MCF 10A (cell line): Measurements from ENCODE around the gene PPP4R1. TPM values are rescaled to one million over a fixed set of nuclear protein-coding genes. Genes with fewer than 3 reads are reported as not detected.

ENCODE experiments used
- BruUV-seq: library from RNA; stranded (reverse); fragments of 400-500 nt; replicated peaks from 2 replicates; lab custom pipeline; 2021; lab: Mats Ljungman, UMichigan
- CTCF ChIA-PET: fragments of 300-600 bp; sonication (Branson Sonifier 250); formaldehyde crosslinking; extraction: SDS; loops from one replicate; lab custom pipeline; 2021; ENCODE audit warnings: antibody characterized with exemption, inconsistent platforms; lab: Yijun Ruan, JAX
- POLR2A ChIA-PET: fragments of 300-600, 350-650 bp; sonication (Branson Sonifier 250); formaldehyde crosslinking; extraction: SDS; loops from one replicate; lab custom pipeline; 2020; ENCODE audit warnings: antibody characterized with exemption, inconsistent platforms; lab: Yijun Ruan, JAX
- DNase-seq: peaks from one replicate; pipeline ENCODE4 v3.0.0-alpha.2; 2018; ENCODE audit not compliant: unreplicated experiment
- H3K27ac Mint-ChIP-seq: one replicate; pipeline ENCODE4 v1.8.0; 2022; ENCODE audit warnings: mild to moderate bottlenecking, low read depth, mixed read lengths; ENCODE audit not compliant: unreplicated experiment
- H3K27me3 Mint-ChIP-seq: one replicate; pipeline ENCODE4 v1.8.0; 2022; ENCODE audit warnings: mixed read lengths; ENCODE audit not compliant: insufficient read depth, unreplicated experiment
- H3K36me3 Mint-ChIP-seq: one replicate; pipeline ENCODE4 v1.8.0; 2022; ENCODE audit warnings: mild to moderate bottlenecking, moderate library complexity, mixed read lengths; ENCODE audit not compliant: insufficient read depth, unreplicated experiment
- H3K4me1 Mint-ChIP-seq: one replicate; pipeline ENCODE4 v1.8.0; 2022; ENCODE audit warnings: mixed read lengths; ENCODE audit not compliant: insufficient read depth, unreplicated experiment
- H3K4me3 Mint-ChIP-seq: one replicate; pipeline ENCODE4 v1.8.0; 2022; ENCODE audit warnings: mild to moderate bottlenecking, moderate library complexity, mixed read lengths; ENCODE audit not compliant: unreplicated experiment
- H3K9me3 Mint-ChIP-seq: one replicate; pipeline ENCODE4 v1.8.0; 2022; ENCODE audit warnings: mixed read lengths; ENCODE audit not compliant: unreplicated experiment
- intact Hi-C: fragments of 100-400 bp; cut with micrococcal nuclease; formaldehyde crosslinking; loops from 2 replicates; pipeline ENCODE4 v1.14.1; 2022
- total RNA-seq: library from RNA; stranded (reverse); gene quantifications from 2 replicates; pipeline ENCODE4 v1.2.3, GENCODE V29; 2022
- TF ChIP-seq, protein P1 (sequence below): fragments of 200-600 bp; IDR thresholded peaks from one replicate; pipeline ENCODE4 v1.8.0; 2022; ENCODE audit warnings: antibody characterized with exemption, mild to moderate bottlenecking; ENCODE audit not compliant: unreplicated experiment

Gene PPP4R1
- total RNA-seq, 1 experiment from 2014 or later = 109 TPM

DNA sequence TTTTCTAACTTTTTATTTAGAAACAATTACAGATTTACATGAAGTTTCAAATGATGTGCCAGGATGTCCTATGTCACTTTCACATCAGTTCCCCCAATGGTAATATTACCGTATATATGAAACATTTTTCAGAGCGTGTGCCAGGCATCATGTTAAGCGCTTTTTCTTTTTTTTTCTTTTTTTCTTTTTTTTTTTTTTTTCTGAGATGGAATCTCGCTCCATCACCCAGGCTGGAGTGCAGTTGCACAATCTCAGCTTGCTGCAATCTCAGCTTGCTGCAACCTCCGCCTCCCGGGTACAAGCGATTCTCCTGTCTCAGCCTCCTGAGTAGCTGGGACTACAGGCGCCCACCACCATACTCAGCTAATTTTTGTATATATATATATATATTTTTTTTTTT is 5.6 kb upstream of the PPP4R1 start:
- intact Hi-C loops = loop anchor here (10.0 kb wide), 1 partner anchor 295 kb away; the partner anchor contains the start of gene VAPA
- no peaks in the 10 kb centered on the region for H3K27me3 Mint-ChIP-seq
- H3K9me3 Mint-ChIP-seq = no peaks in the 10 kb centered on the region
- peak; percentile 42 for DNase-seq
- ChIA-PET POLR2A (interaction anchor here (0.7 to 1.6 kb wide), 7 partner anchors 8 to 146 kb away, joined by 3 to 4 read pairs (median 3); no protein-coding TSS in a partner anchor), CTCF (interaction anchor here (0.6 to 1.9 kb wide), 3 partner anchors 25 to 45 kb away, joined by 3 to 5 read pairs (median 3); no protein-coding TSS in a partner anchor)
- BruUV-seq = no TSS peak
- TF ChIP-seq, protein P1, sequence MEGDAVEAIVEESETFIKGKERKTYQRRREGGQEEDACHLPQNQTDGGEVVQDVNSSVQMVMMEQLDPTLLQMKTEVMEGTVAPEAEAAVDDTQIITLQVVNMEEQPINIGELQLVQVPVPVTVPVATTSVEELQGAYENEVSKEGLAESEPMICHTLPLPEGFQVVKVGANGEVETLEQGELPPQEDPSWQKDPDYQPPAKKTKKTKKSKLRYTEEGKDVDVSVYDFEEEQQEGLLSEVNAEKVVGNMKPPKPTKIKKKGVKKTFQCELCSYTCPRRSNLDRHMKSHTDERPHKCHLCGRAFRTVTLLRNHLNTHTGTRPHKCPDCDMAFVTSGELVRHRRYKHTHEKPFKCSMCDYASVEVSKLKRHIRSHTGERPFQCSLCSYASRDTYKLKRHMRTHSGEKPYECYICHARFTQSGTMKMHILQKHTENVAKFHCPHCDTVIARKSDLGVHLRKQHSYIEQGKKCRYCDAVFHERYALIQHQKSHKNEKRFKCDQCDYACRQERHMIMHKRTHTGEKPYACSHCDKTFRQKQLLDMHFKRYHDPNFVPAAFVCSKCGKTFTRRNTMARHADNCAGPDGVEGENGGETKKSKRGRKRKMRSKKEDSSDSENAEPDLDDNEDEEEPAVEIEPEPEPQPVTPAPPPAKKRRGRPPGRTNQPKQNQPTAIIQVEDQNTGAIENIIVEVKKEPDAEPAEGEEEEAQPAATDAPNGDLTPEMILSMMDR = no peak
- H3K27ac Mint-ChIP-seq = peak overlapping the region; percentile 57
- H3K4me1 Mint-ChIP-seq = peaks cover 9% of the 10 kb centered on the region
- no peak overlapping the region for H3K4me3 Mint-ChIP-seq
- H3K36me3 Mint-ChIP-seq = peaks cover 7% of the 10 kb centered on the region

DNA sequence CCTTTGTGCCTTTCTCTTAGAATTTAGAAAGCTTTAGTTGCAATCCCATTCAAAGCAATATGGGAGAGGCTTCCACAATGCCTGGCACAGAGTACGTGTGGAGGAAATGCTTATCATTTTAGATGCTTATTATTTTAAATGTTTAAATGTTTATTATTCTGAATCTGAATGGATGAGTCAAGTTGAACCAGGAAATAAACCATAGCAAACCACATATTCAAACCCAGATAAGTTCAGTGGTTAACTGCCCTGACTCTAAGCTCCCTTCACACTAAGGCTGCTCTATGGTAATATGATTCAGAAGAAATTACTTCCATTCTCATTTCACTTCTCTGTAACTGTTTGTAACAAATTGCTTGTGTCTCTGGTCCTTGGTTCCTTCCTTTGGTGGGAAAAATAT is 5.2 kb upstream of the PPP4R1 start:
- Mint-ChIP-seq H3K36me3 (peaks cover 7% of the 10 kb centered on the region), H3K4me1 (peaks cover 9% of the 10 kb centered on the region), H3K27me3 (no peaks in the 10 kb centered on the region), H3K4me3 (no peak overlapping the region), H3K9me3 (no peaks in the 10 kb centered on the region), H3K27ac (peak overlapping the region; percentile 57)
- TF ChIP-seq, protein P1 = no peak
- no TSS peak for BruUV-seq
- peak; percentile 19 for DNase-seq
- ChIA-PET POLR2A (interaction anchor here (0.7 to 1.6 kb wide), 8 partner anchors 8 to 145 kb away, joined by 3 to 4 read pairs (median 3); no protein-coding TSS in a partner anchor), CTCF (interaction anchor here (1.2 to 1.9 kb wide), 2 partner anchors 24 to 44 kb away, joined by 3 to 5 read pairs; no protein-coding TSS in a partner anchor)
- intact Hi-C loops = loop anchor here (10.0 kb wide), 1 partner anchor 295 kb away; the partner anchor contains the start of gene VAPA

DNA sequence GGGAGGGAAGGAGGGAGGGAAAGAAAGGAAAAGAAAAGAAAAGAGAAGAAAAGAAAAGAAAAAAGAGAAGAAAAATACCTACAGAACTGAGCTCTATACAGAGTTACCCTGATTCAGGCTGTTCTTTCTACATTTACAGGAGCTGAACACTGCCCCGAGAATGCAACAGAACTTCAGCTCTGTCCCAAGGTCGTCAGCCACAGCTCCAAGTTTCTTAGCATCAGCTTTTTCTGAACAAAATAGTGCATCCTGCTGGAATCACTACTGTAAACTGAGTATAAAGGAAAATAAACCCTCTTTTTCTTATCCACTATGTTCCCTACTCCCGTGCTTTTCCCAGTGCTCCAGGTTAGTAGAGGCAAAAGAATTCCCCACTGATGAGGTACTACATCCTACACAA is 4.7 kb upstream of the PPP4R1 start:
- CTCF ChIA-PET = interaction anchor here (0.6 to 1.2 kb wide), 4 partner anchors 26 to 522 kb away, joined by 3 to 5 read pairs (median 4); no protein-coding TSS in a partner anchor
- intact Hi-C loops = loop anchor here (10.0 kb wide), 1 partner anchor 296 kb away; the partner anchor contains the start of gene VAPA
- TF ChIP-seq, protein P1 = no peak
- DNase-seq = no peak
- H3K36me3 Mint-ChIP-seq = peaks cover 7% of the 10 kb centered on the region
- peak overlapping the region; percentile 57 for H3K27ac Mint-ChIP-seq
- POLR2A ChIA-PET = interaction anchor here (0.8 to 1.6 kb wide), 7 partner anchors 8 to 44 kb away, joined by 3 to 4 read pairs (median 3); no protein-coding TSS in a partner anchor
- H3K9me3 Mint-ChIP-seq = no peaks in the 10 kb centered on the region
- no peaks in the 10 kb centered on the region for H3K27me3 Mint-ChIP-seq
- peaks cover 9% of the 10 kb centered on the region for H3K4me1 Mint-ChIP-seq
- H3K4me3 Mint-ChIP-seq = no peak overlapping the region
- no TSS peak for BruUV-seq

DNA sequence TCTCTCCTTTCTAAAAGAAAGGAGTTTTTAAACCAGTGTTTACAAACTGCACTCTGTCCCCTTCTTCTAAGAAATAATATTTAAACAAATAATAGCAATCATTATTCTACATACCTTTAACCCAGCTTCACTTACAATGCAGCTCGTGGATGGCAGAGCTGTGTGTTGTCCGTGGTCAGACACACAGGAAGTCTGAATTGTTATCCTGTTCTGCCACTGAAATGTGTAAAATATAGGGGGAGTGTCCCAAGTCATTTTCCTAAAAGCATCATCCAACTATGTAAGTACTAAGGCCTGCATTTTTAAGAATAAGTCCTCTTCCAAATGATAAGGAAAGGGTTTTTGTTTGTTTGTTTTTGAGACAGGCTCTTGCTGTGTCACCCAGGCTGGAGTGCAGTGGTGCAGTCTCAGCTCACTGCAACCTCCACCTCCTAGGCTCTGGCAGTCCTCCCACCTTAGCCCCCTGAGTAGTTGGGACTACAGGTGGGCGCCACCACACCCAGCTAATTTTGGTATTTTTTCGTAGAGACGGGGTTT is 2.7 kb upstream of the PPP4R1 start:
- Mint-ChIP-seq H3K9me3 (no peaks in the 10 kb centered on the region), H3K4me3 (no peak overlapping the region), H3K27ac (peak overlapping the region; percentile 96), H3K4me1 (peaks cover 16% of the 10 kb centered on the region), H3K27me3 (no peaks in the 10 kb centered on the region), H3K36me3 (peaks cover 9% of the 10 kb centered on the region)
- CTCF ChIA-PET = interaction anchor here (0.6 to 1.8 kb wide), 3 partner anchors 42 to 282 kb away, joined by 3 to 4 read pairs (median 4); no protein-coding TSS in a partner anchor
- no peak for DNase-seq
- POLR2A ChIA-PET = interaction anchor here (0.7 to 3.1 kb wide), 7 partner anchors 10 to 457 kb away, joined by 3 to 38 read pairs (median 6); no protein-coding TSS in a partner anchor
- intact Hi-C loops = loop anchor here (10.0 kb wide), 1 partner anchor 298 kb away; the partner anchor contains the start of gene VAPA
- TF ChIP-seq, protein P1 = no peak
- BruUV-seq = no TSS peak
